ENCODE data around the gene PRCP.

The PRCP gene

DNA sequence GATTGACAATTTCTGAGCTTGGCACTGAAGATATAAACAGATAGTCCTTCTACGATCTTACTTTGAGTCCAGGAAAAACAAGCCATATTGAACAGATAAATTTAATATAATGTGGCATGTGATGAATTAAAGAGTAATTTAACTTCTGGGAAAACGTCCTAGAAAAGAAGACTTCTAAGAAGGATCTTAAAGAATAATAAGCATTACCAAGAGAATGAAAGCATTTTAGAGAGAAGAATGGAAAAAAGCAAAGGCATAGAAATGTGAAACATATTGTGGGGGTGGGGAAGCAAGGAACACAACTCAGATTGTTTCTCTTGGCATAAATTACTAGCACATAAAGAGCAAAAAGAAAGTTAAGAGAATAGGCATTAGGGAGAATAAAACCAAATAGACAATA is 6.7 kb upstream of the PRCP start:
- DNase-seq, result no peak

DNA sequence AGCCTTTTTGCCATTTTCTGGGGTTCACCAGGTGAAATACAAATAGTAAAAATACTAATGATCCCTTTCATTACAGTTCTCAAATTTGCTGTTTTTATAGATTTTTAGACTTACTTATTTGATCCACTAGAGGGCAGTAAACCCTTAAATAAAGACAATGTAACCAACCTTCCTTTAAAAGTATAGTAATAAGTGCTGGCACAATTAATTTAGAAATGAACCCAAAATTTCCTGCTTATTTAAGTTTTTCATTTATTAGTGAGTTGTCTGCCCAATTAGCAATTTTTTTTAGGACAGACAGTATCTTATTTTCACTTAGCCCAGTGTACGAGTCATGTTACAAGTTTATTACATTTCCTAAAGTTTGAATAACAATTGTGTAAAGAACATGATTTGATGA is 6.0 kb upstream of the PRCP start:
- DNase-seq, result peak in 1 of 2 experiments; percentile 51

- DNase-seq, result no peak
These were observed 3.8 kb upstream of the PRCP start for GRCh38 chr11:82903843-82904586.

DNA sequence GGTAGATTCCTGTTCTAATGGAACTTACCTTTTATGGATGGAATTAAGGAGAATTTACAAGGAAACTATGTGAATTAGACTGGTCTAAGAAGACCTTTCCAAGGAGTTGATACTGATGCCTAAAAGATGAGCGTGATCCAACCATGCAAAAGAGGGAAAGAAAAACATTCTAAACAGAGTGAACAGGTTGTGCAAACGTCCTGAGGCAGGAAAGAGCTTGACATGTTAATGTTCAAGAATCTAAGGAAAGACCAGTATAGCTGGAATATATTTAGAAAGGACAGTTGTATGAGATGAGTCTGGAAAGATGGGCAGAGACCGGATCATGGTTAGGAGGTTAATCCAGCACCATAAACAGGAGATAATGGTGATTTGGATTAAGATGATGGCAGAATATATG is 2.6 kb upstream of the PRCP start:
- no peak for DNase-seq

GRCh38 chr11:82901922-82902485 is 1.8 kb upstream of the PRCP start:
- peak in 1 of 2 experiments; percentile 24 for DNase-seq

- peak; percentile 99 to 100 for DNase-seq
These were observed 1.1 kb upstream of the PRCP start, which contains the start of gene DDIAS for GRCh38 chr11:82901165-82901921. Gene DDIAS (plus strand): TSS chr11:82901736. CDS start chr11:82914739, 13,003 bp downstream.

- DNase-seq, result no peak
These were observed 313 bp downstream of the PRCP start for GRCh38 chr11:82899957-82900276.

- peak in 1 of 2 experiments; percentile 6 for DNase-seq
These were observed 927 bp downstream of the PRCP start for GRCh38 chr11:82899186-82899820.

DNA sequence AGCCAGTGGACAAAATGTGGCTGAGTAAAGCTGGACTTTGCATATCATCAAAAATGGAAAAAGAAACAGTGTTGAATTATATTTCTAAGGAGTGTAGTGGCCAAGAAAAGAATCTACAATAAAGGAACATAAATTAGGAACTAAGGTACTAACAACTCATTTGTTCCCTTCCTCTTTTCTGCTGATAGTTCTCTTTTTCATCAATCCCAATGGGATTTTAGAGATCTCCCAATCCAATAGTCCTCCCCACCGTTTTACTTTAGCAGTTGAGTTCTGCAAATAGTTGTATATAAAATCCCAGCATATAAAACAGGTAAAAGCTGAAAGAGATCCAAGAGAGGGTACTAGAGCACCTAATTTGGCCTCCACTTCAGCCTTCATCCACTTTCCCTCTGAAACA is 2.0 kb downstream of the PRCP start:
- DNase-seq, result no peak

GRCh38 chr11:82896183-82896582 is 4.0 kb downstream of the PRCP start:
- DNase-seq, result no peak

- no peak for DNase-seq
These were observed 4.7 kb downstream of the PRCP start for GRCh38 chr11:82895437-82896091.

- DNase-seq, result no peak
These were observed 7.5 kb downstream of the PRCP start for GRCh38 chr11:82892611-82893169.

GRCh38 chr11:82890936-82891335 is 9.3 kb downstream of the PRCP start:
- no peak for DNase-seq

GRCh38 chr11:82890002-82890341 is 10.3 kb downstream of the PRCP start:
- DNase-seq, result no peak

GRCh38 chr11:82889133-82890001 is 10.9 kb downstream of the PRCP start:
- no peak for DNase-seq

GRCh38 chr11:82883853-82884252 is 16.4 kb downstream of the PRCP start:
- DNase-seq, result no peak

DNA sequence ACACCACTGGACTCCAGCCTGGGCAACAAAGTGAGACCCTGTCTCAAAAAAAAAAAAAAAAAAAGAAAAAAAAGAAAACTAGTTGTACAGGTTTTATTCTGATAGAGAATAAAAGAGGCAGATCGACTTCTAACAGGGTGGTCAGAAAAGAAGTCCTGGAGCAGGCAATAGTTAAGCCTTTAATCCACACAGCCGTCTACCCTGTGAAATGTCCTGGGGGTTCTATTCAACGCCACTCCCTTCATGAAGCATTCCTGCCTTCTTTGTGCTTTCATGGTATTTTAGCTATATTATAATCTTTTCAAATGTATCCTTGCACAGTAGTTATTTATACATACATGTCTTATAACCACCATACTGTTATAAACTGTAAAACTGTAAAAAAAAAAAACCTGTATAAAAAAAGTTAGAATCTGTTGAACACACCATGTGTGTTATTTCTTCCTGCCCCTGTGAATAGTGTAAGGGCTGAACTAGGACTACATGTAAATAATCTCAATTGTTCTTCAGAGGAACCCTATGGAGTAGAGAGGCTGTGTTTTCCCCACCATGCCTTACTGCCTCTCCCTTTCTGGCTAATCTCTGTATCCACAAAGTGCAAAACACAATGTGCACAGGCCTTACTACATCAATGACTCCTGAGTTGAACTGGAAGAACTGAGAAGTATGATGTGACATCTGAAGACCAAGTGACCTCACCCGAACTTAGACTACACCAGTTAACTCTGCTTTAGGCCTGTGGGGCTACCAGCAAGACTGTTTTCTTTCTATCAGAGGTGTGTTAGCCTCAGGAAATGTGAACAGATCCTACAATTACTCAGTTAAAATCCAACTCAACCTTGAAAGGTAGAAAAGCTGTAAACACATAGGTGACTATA is 25.3 kb downstream of the PRCP start:
- no peak for DNase-seq

- DNase-seq, result no peak
These were observed 26.3 kb downstream of the PRCP start for GRCh38 chr11:82873919-82874333.

DNA sequence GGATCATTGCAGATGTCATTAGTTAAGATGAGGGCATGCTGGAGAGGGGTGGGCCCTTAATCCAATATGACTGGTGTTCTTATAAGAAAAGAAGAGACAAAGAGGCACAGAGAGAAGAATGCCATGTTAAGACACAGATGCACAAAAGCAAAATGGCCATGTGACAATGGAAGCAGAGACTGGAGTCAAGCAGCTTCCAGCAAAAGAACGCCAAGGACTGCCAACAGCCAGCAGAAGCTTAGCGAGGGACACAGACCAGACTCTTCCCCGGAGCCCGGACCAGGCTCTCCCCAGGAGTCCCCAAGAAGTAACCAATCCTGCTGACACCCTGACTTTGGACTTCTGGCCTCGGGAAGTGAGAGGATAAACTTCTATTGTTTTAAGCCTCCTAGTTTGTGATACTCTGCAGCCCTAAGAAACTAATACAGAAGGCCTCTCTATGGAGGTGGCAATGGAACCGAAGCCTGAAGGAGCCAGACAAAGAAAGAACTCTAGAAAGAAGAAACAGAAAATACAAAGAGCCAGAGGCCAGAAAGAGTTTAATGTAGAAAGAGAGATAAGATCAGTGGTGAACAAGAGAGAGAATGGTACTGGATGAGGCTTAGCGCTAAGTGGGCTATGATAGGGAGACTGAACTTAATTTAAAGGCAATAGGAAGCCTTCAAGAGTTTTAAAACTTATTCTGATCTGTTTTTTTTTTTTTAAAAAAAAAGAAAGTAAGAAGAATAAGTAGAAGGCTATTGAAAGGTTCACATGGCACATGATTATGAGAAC is 27.7 kb downstream of the PRCP start:
- DNase-seq, result no peak

DNA sequence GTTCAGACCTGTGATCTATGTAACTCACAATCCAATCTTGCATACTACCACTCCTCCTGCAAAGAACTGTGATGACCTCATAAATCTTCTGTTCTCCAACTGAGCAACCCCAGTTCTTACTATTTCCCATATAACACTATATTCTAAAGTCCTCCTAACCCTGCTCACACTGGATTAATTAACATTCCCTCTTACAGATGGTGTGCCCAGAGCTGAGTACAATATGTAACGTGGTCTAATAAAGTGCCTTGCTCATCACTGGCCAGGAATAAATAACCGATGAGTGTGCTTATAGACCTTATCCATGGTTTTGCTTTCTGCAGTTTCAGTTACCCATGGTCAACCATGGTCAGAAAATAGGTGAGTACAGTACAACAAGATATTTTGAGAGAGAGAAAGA is 28.6 kb downstream of the PRCP start:
- no peak for DNase-seq
